ENCODE measurements around the gene KBTBD8.

Gene KBTBD8

GRCh38 chr3:67000009-67000408, 1.9 kb downstream of the KBTBD8 start:
- DNase-seq = no peak

GRCh38 chr3:67001086-67001861, 3.2 kb downstream of the KBTBD8 start:
- no peak for DNase-seq

GRCh38 chr3:67005974-67006373, 7.9 kb downstream of the KBTBD8 start:
- DNase-seq = no peak

- DNase-seq = no peak
Measured at GRCh38 chr3:67006460-67006859, 8.4 kb downstream of the KBTBD8 start.

GRCh38 chr3:67008388-67008787, 10.3 kb downstream of the KBTBD8 start:
- DNase-seq = no peak

- DNase-seq = no peak
Measured at GRCh38 chr3:67009716-67010115, 11.6 kb downstream of the KBTBD8 start.

GRCh38 chr3:67011414-67012131, 13.5 kb downstream of the KBTBD8 start:
- DNase-seq = no peak

- DNase-seq = no peak
Measured at GRCh38 chr3:67012564-67012963, 14.5 kb downstream of the KBTBD8 start.

- DNase-seq = no peak
Measured at GRCh38 chr3:67015702-67016484, 17.8 kb downstream of the KBTBD8 start.

- no peak for DNase-seq
Measured at GRCh38 chr3:67016522-67017080, 18.5 kb downstream of the KBTBD8 start.

GRCh38 chr3:67017211-67017610, 19.1 kb downstream of the KBTBD8 start:
- no peak for DNase-seq

GRCh38 chr3:67018105-67018788, 20.1 kb downstream of the KBTBD8 start:
- no peak for DNase-seq

GRCh38 chr3:67018789-67019526, 20.9 kb downstream of the KBTBD8 start:
- no peak for DNase-seq

GRCh38 chr3:67028001-67028784, 30.1 kb downstream of the KBTBD8 start:
- DNase-seq = no peak

GRCh38 chr3:67030785-67031740, 33.0 kb downstream of the KBTBD8 start:
- no peak for DNase-seq

- DNase-seq = no peak
Measured at GRCh38 chr3:67031986-67032385, 33.9 kb downstream of the KBTBD8 start.

GRCh38 chr3:67033079-67033478, 35.0 kb downstream of the KBTBD8 start:
- no peak for DNase-seq

- no peak for DNase-seq
Measured at GRCh38 chr3:67034371-67034770, 36.3 kb downstream of the KBTBD8 start.

- no peak for DNase-seq
Measured at GRCh38 chr3:67037615-67038014, 39.5 kb downstream of the KBTBD8 start.

GRCh38 chr3:67044295-67044694, 46.2 kb downstream of the KBTBD8 start:
- no peak for DNase-seq
